NCI-H2107 (cell line): ENCODE data around the gene TMPRSS7.

Experiments used
- DNase-seq: peaks from one replicate; lab custom pipeline; 2025; lab: John Stamatoyannopoulos, UW

TMPRSS7 gene

GRCh38 chr3:112034436-112034835 is at the start of gene TMPRSS7:
Gene TMPRSS7, plus strand, starts transcription at chr3:112034736. Its CDS starts 110 bp downstream, at chr3:112034846.
- DNase-seq: no peak

- no peak for DNase-seq
Observed at GRCh38 chr3:111986800-111987199, 47.7 kb upstream of the TMPRSS7 start.

- DNase-seq: peak; percentile 47
Observed at GRCh38 chr3:111989061-111989678, 45.4 kb upstream of the TMPRSS7 start.

GRCh38 chr3:111993038-111993437 is 41.5 kb upstream of the TMPRSS7 start:
- DNase-seq: no peak

GRCh38 chr3:111998636-111999483 is 35.7 kb upstream of the TMPRSS7 start, which contains the start of gene TAGLN3:
Gene TAGLN3, plus strand, starts transcription at chr3:111998922. Its CDS starts 501 bp downstream, at chr3:111999423.
- DNase-seq: peak; percentile 40

- peak; percentile 37 for DNase-seq
Observed at GRCh38 chr3:111999484-112000324, 34.8 kb upstream of the TMPRSS7 start.

- DNase-seq: no peak
Observed at GRCh38 chr3:112000367-112000771, 34.2 kb upstream of the TMPRSS7 start.

- no peak for DNase-seq
Observed at GRCh38 chr3:112000966-112001365, 33.6 kb upstream of the TMPRSS7 start.

GRCh38 chr3:112001526-112001925 is 33.0 kb upstream of the TMPRSS7 start:
- DNase-seq: no peak

- DNase-seq: no peak
Observed at GRCh38 chr3:112002096-112002971, 32.2 kb upstream of the TMPRSS7 start.

GRCh38 chr3:112003321-112004080 is 31.0 kb upstream of the TMPRSS7 start:
- no peak for DNase-seq

- DNase-seq: no peak
Observed at GRCh38 chr3:112004187-112004586, 30.3 kb upstream of the TMPRSS7 start.

- no peak for DNase-seq
Observed at GRCh38 chr3:112004669-112005068, 29.9 kb upstream of the TMPRSS7 start.

GRCh38 chr3:112005091-112005672 is 29.4 kb upstream of the TMPRSS7 start:
- DNase-seq: no peak

GRCh38 chr3:112007633-112008032 is 26.9 kb upstream of the TMPRSS7 start:
- DNase-seq: no peak

GRCh38 chr3:112009670-112010069 is 24.9 kb upstream of the TMPRSS7 start:
- DNase-seq: no peak

- peak; percentile 73 for DNase-seq
Observed at GRCh38 chr3:112010636-112011035, 23.9 kb upstream of the TMPRSS7 start.

- no peak for DNase-seq
Observed at GRCh38 chr3:112011376-112011940, 23.1 kb upstream of the TMPRSS7 start.

- DNase-seq: no peak
Observed at GRCh38 chr3:112012205-112012992, 22.1 kb upstream of the TMPRSS7 start.
